IPS DF 6.9 (cell line): ENCODE results near the gene KY.
"Not testable (repeated sequence)": the region's sequence is repeated elsewhere in the genome, so short reads cannot be mapped to it uniquely, and the experiment has no call there.

Experiments
- DNase-seq: peaks from one replicate; pipeline ENCODE4 v3.0.0-alpha.2; 2013; ENCODE audit warnings: low read depth, low spot score
- H3K27ac ChIP-seq: one replicate; pipeline ENCODE4 v1.5.1; 2013; ENCODE audit warnings: low read length, control low read depth
- H3K27me3 ChIP-seq: 2 replicates; pipeline ENCODE4 v1.6.1; 2013; ENCODE audit warnings: mild to moderate bottlenecking, low read length; ENCODE audit not compliant: control insufficient read depth, insufficient read depth
- H3K36me3 ChIP-seq: 2 replicates; pipeline ENCODE4 v1.6.1; 2013; ENCODE audit warnings: low read length; ENCODE audit not compliant: control insufficient read depth, insufficient read depth
- H3K4me1 ChIP-seq: 2 replicates; pipeline ENCODE4 v1.6.1; 2013; ENCODE audit warnings: low read length; ENCODE audit not compliant: control insufficient read depth, insufficient read depth
- H3K4me3 ChIP-seq: 2 replicates; pipeline ENCODE4 v1.5.1; 2013; ENCODE audit warnings: mild to moderate bottlenecking, low read length
- H3K9me3 ChIP-seq: 2 replicates; pipeline ENCODE4 v1.6.1; 2013; ENCODE audit warnings: low read length, inconsistent platforms; ENCODE audit not compliant: control insufficient read depth, insufficient read depth
- WGBS: extraction: QIAGEN DNeasy Blood & Tissue Kit; methylation state at CpG from one replicate; pipeline ENCODE4 v1.1.7; 2013; ENCODE audit warnings: mixed read lengths, missing lambda C conversion rate; ENCODE audit not compliant: insufficient read length, insufficient coverage; 5-methylcytosine and 5-hydroxymethylcytosine counted together

The KY gene

DNA sequence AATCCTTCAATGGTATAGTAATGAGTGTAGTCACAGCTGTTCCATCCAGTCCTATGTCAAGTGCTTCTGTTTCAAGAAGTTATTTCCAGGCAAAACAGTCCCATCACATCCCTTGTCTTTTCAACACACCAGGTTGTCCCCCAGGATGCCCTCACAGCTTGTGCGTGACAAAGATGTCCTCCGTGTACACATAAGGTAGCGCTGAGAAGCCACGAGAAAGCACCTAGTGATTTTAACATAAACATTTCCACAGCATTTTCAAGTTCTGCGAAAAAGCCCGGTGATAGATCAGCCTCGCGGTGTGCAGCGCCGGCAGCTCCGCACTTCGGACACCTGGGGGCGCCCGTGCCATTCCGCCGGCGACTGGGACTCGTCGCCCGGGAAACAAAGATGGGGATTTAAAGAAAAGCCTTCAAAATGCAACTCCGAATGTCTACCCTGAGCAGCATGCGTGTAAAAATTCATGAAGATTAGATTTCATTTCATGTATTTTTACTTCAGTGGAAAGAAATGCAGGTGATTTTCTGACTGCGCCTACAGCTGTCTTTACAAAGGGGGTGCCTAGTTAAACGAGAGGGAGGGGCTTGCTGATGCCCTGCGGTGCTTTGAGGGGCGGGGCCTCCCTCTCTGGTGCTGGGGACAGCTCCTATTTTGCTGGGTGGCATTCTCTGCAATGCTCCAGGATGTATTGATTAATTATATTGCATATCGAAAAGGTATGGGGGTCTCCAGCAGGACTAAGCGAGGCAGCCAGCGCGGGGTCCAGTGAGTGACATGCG lies 49.9 kb downstream of the KY start:
- Histone ChIP-seq H3K27me3 (no peaks in the 10 kb centered on the region), H3K36me3 (no peaks in the 10 kb centered on the region), H3K4me1 (no peaks in the 10 kb centered on the region; the same call in 1 of the 2 replicates), H3K27ac (no peak overlapping the region), H3K4me3 (peak overlapping the region; percentile 11; the same call in 1 of the 2 replicates), H3K9me3 (no peaks in the 10 kb centered on the region)
- no CpG with 5 or more reads among the region's 31 CpGs for WGBS
- DNase-seq = no peak

DNA sequence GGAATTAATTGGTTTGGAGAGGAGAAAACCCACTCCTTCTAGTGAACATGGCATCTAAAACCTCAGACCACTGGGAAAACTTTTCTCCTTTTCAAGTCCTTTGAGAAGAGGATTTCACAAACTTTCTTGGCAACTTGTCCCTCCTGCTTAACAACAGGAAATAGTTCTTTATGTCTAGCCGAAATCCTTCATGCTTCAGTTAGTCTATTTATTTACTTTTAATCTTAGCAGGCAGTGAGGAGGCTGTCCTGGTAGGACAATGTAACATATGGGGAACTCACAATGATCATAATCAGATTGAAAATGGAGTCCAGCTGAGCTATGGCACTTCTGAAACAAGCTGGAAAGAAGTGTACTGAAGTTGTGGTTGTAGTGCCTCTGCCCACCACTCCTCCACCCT lies 50.6 kb downstream of the KY start:
- H3K4me1 ChIP-seq = no peaks in the 10 kb centered on the region; the same call in 1 of the 2 replicates
- H3K27ac ChIP-seq = no peak overlapping the region
- H3K4me3 ChIP-seq = no peak overlapping the region
- H3K9me3 ChIP-seq = no peaks in the 10 kb centered on the region
- no CpG with 5 or more reads among the region's 1 CpG for WGBS
- H3K27me3 ChIP-seq = no peaks in the 10 kb centered on the region
- no peaks in the 10 kb centered on the region for H3K36me3 ChIP-seq
- no peak for DNase-seq

DNA sequence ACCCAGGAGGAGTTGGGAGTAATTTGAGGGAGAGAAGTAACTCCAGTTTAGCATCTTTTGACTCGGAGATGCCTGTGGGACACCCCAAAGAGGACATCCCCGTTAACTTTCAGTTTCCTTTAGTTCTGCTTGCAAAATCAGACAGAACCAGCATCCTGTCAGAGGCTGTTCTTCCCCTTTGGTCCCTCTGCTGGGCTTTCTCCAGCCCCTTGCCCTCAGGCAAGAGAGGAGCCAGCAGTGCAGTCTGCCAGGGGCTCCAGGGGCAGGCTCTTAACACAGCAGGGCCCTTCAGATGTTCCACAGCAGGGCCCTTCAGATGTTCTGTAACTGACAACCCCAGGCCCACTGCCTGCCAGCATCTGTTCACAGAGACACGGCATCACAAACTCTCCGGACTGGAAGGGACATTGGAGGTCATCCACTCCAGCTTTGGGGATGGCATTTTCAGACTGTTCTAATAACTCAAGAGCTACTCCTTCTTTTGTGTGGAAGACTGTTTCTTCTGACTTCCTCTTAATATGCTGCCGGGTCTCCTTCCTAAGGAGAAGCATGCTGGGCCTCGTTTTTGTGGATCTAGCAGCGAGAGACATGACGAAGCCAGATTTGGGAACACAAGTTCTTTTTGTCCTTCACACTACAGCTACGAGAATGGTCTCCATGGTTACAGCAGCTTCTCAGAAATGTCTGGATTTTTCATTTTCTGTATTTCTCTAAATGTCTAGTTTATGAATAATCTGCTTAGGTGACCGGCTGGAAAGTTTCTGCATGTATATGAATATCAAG lies 51.9 kb downstream of the KY start:
- Histone ChIP-seq H3K4me3 (no peak overlapping the region), H3K27me3 (no peaks in the 10 kb centered on the region), H3K4me1 (no peaks in the 10 kb centered on the region; the same call in 1 of the 2 replicates), H3K36me3 (no peaks in the 10 kb centered on the region), H3K9me3 (no peaks in the 10 kb centered on the region), H3K27ac (no peak overlapping the region)
- WGBS = no CpG with 5 or more reads among the region's 10 CpGs
- DNase-seq = no peak

DNA sequence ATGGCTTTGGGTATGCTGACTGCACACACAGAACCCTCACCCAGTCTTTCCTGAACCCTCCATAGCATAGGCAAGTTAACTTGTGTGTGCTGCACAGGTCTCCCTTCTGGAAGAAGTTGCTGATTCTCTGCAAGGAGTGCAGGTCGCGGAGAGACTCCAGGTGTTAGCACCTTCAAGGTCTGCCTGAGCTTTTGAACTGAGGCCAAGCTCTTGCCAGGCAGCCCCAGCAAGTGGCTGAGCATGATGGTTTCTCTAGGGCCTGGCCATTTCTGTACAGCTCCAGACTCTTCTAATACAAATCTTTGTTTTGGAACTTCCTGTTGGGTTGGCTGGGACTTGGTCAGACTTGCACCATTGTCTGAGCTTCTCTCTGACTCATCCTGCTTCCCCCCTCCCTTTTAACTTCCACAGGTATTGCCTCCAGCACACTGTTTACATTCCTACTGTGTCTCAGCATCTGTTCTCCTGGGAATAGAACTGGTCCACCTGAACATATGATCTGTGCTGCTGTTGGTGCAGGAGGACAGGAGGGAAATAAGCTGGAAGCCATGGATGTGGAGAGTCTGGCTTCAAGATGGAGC lies 53.3 kb downstream of the KY start:
- DNase-seq = no peak
- no peaks in the 10 kb centered on the region for H3K9me3 ChIP-seq
- no peaks in the 10 kb centered on the region; the same call in 1 of the 2 replicates for H3K4me1 ChIP-seq
- WGBS = no CpG with 5 or more reads among the region's 2 CpGs
- H3K36me3 ChIP-seq = no peaks in the 10 kb centered on the region
- H3K27ac ChIP-seq = no peak overlapping the region
- no peak overlapping the region for H3K4me3 ChIP-seq
- no peaks in the 10 kb centered on the region for H3K27me3 ChIP-seq

DNA sequence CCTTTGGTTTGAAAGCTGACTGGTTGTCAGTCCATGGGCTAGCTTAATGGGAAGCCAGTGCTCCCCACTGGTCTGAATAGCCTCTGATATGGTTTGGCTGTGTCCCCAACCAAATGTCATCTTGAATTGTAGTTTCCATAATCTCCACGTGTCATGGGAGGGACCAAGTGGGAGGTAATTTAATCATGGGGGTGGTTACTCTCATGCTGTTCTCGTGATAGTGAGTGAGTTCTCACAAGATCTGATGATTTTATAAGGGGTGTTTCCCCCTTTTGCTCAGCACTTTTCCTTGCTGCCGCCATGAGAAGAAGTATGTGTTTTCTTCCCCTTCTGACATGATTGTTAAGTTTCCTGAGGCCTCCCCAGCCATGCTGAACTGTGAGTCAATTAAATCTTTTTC lies 55.8 kb downstream of the KY start:
- H3K27ac ChIP-seq, H3K9me3 ChIP-seq, H3K4me3 ChIP-seq, H3K27me3 ChIP-seq, H3K4me1 ChIP-seq, H3K36me3 ChIP-seq, DNase-seq: not testable (repeated sequence)
- WGBS = no CpG with 5 or more reads among the region's 3 CpGs

DNA sequence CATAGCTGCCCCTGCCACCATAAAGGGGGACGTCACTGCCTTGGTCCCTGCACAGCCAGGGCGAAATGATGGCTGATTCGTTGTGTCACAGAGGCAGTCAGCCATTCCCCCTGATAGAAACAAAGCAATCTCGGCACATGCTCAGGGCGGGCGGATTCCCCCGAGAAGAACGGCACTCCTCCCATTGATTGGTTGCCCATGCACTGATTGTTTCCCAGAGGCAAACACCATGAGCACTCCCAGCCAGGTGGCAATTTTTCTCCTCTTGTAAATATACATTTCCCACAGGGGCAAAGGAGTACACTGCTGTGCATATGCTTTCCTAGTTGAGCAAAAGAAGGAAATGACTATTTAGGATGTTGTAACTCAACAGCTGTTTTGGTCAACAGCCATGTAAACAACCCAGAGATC lies 56.5 kb downstream of the KY start:
- no CpG with 5 or more reads among the region's 8 CpGs for WGBS
- H3K9me3 ChIP-seq = no peaks in the 10 kb centered on the region
- H3K27me3 ChIP-seq = no peaks in the 10 kb centered on the region
- no peak overlapping the region for H3K27ac ChIP-seq
- no peak overlapping the region for H3K4me3 ChIP-seq
- DNase-seq = no peak
- H3K36me3 ChIP-seq = no peaks in the 10 kb centered on the region
- H3K4me1 ChIP-seq = no peaks in the 10 kb centered on the region

DNA sequence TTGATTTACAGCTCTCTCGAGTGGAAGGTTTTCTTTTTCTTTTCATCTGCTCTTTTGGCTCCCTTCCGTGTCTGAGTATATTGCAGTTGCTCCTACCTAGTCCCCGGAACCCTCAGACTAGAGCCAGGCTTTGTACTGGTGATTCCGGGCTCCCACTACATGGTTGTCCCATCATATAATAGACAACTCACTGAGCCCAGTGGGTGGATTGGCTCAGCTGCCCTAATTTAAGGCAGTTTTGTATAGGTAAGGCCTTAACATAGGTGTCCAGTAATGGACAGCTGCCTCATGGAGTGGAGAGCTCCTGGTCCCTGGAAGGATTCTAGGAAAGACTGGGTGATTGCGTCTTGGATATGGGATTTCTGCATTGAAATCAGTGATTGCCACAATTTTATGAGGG lies 58.0 kb downstream of the KY start:
- WGBS = no CpG with 5 or more reads among the region's 5 CpGs
- Histone ChIP-seq H3K27ac (no peak overlapping the region), H3K4me3 (no peak overlapping the region), H3K9me3 (no peaks in the 10 kb centered on the region), H3K27me3 (no peaks in the 10 kb centered on the region), H3K4me1 (no peaks in the 10 kb centered on the region), H3K36me3 (no peaks in the 10 kb centered on the region)
- DNase-seq = no peak

DNA sequence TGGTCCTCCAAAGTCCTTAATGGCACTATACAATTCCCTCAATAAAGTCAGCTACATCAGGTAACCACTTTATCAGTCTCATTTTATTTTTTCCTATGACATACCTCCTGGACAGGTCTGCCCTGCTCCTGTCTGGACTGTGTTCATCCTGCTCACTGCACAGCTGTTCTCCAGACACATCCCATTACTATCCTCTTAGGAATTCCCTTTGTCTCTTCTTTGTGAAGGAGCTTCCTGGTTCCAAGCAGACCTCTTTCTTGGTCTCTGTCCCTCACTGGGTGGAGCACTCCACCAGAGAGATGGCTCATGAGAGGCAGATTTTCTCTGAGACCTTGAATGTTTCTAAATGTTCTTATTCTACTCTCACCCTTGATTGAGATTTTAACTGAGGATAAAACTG lies 60.1 kb downstream of the KY start:
- no peak overlapping the region for H3K4me3 ChIP-seq
- H3K36me3 ChIP-seq = no peaks in the 10 kb centered on the region
- no peak overlapping the region for H3K27ac ChIP-seq
- no peaks in the 10 kb centered on the region for H3K9me3 ChIP-seq
- DNase-seq = no peak
- no peaks in the 10 kb centered on the region for H3K4me1 ChIP-seq
- H3K27me3 ChIP-seq = no peaks in the 10 kb centered on the region

DNA sequence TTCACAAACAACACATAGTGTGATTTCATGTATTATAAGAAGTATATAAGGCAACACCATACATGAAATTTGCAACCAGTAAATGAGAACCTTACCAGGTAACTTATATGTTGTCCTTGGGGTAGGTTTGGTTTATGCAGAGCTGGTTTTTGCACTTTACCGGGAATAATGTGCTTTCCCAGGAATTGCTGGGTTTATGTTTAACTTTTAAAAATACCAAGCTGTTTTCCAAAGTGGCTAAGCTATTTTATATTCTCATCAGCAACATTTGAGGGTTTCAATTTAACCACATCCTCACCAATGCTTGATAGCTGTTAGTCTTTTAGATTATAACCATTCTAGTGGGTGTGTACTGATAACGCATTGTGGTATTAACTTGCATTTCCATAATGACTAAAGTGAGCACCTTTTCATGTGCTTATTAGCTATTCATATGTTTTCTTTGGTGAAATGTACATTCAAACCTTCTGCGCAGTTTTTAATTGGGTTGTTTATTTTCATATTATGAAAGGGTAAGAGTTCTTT lies 71.6 kb downstream of the KY start:
- WGBS = no CpG with 5 or more reads among the region's 3 CpGs
- Histone ChIP-seq H3K27ac (no peak overlapping the region), H3K4me1 (no peaks in the 10 kb centered on the region), H3K9me3 (no peaks in the 10 kb centered on the region), H3K36me3 (no peaks in the 10 kb centered on the region), H3K27me3 (no peaks in the 10 kb centered on the region), H3K4me3 (no peak overlapping the region)
- DNase-seq = no peak

DNA sequence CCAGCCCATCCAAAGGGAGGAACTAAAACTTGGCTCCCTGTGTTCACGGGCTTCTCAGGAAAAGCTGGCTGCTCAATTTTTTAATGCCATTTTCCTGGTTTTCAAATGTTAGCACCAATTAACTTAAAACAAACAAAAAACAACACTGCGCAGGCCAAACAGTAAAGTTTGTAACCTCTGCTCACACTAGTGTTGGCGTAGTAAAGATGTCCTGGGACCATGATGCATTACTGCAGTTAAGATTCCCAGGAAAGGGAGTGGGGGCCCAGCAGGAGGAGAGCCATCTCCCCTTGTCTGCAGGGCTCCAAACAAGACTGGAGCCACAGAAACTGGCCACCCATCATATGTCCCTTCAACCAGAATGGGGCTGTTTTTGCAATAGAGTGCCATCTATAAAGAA lies 74.0 kb downstream of the KY start:
- no CpG with 5 or more reads among the region's 3 CpGs for WGBS
- DNase-seq = no peak
- no peaks in the 10 kb centered on the region for H3K27me3 ChIP-seq
- H3K36me3 ChIP-seq = no peaks in the 10 kb centered on the region
- no peaks in the 10 kb centered on the region for H3K9me3 ChIP-seq
- H3K4me3 ChIP-seq = no peak overlapping the region
- no peak overlapping the region for H3K27ac ChIP-seq
- no peaks in the 10 kb centered on the region for H3K4me1 ChIP-seq
